Activated CD8-positive, alpha-beta memory T cell treated with anti-CD3 and anti-CD28 coated beads, Interleukin-2, amount 50 U/mL, for 48 hours (primary cell): ENCODE results near the gene ALG13.
A peak's percentile ranks its signal among the peaks of the same experiment; 100 is the strongest.
"Not testable (repeated sequence)": the region's sequence is repeated elsewhere in the genome, so short reads cannot be mapped to it uniquely, and the experiment has no call there.

ENCODE experiments used
- DNase-seq: peaks from one replicate; pipeline ENCODE4 v3.0.0-alpha.2; 2020

Gene ALG13

DNA sequence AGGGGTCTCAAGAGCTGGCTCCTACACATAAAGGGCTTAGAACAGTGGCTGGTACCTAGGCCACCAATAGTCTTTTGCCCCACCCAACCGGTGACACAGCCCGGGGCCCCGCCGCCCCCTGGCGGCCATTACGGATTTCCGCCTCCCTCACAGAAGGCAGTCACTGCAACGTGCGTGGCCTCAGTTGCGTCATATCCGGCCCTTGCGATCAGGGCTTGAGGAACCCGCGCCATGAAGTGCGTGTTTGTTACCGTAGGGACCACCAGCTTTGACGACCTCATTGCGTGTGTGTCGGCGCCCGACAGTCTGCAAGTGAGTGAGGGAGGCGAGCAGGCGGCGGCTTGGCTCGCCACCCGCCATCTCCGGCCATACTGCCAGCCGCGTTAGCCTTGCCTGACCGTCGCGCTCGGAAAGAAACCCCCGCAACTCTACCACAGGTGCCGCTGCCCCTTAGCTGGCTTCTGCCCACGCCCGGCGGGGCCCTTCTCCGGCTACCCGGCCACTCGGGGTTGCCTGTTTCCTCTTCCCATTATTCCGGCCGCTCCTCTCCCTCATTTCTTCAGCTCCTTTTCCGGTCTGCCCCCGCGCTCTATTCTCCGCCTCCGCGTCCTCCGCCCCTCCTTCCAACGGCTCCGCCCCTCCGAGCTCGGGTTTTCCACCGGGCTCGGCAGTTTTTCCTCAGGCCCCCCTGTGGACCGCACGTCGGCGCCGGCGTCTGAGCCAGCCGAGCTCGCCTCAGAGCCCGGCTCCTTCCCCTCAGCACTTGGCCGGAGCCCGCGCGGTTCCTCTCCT lies at the start of gene ALG13:
TSS of gene ALG13 (plus strand) at position 183 of the 792 bp plus-strand sequence. CDS start at position 232, 49 bp downstream.
- peak; percentile 90 for DNase-seq

- no peak for DNase-seq
Observed at GRCh38 chrX:111634823-111635729, 45.9 kb upstream of the ALG13 start.

DNA sequence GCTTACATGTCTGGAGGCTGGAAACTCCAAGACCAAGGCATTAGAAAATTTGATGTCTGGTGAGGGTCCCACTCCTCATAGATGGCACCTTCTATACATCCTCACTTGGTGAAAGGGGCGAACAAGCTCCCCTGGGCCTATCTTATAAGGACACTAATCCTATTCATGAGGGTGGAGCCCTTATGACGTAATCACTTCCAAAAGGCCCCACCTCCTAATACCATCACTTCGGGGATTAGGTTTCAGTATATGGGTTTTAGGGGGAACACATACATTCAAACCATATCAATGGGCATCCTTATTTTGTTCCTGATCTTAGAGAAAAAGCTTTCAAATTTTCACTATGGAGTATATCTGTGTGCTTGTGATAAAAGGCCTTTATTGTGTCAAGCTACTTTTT lies 39.0 kb upstream of the ALG13 start:
- no peak for DNase-seq

DNA sequence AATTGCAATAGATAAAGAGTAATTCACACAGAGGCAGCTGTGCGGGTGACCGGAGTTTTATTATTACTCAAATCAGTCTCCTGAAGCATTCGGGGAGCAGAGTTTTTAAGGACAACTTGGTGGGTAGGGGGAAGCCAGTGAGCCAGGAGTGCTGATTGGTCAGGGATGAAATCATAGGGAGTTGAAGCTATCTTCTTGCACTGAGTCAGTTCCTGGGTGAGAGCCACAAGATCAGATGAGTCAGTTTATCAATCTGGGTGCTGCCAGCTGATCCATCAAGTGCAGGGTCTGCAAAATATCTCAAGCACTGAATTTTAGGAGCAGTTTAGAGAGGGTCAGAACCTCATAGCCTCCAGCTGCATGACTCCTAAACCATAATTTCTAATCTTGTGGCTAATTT lies 35.8 kb upstream of the ALG13 start:
- DNase-seq = not testable (repeated sequence)

- DNase-seq = no peak
Observed at GRCh38 chrX:111645607-111646006, 35.4 kb upstream of the ALG13 start.

DNA sequence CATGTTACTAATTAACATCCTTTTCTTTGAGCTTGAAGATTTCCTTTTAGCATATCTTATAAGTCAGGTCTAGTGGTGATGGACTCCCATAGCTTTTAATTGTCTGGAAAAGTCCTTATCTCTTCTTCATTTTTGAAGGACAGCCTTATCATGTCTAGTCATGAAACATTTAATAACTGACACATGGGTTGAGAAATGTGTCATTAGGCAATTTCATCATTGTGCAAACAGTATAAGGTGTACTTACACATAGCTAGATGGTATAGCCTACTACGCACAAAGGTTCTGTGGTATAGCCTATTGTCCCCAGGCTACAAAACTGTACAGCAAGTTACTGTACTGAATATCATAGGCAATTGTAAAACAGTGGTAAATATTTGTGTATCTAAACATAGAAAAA lies 34.5 kb upstream of the ALG13 start:
- DNase-seq = no peak

GRCh38 chrX:111648802-111649201 lies 32.2 kb upstream of the ALG13 start:
- DNase-seq = no peak

DNA sequence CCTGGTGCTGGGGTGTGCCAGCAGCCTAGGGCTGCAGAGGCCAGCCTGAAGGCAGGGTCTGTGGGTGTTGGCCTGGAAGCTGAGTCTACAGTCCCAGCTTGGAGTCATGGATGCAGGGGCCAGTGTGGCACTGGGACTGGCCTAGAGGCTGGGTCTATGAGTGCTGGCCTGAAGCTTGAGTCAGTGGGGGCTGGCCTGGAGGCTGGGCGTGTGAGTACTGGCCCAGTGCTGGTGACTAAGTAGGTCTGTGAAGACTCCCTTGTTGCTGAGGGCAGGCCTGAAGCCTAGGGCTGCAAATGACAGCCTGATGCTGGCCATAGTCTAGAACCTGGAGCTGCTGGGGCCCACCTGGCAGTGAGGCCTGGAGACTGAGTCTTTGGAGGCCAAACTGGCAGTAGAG lies 31.3 kb upstream of the ALG13 start:
- DNase-seq = no peak

DNA sequence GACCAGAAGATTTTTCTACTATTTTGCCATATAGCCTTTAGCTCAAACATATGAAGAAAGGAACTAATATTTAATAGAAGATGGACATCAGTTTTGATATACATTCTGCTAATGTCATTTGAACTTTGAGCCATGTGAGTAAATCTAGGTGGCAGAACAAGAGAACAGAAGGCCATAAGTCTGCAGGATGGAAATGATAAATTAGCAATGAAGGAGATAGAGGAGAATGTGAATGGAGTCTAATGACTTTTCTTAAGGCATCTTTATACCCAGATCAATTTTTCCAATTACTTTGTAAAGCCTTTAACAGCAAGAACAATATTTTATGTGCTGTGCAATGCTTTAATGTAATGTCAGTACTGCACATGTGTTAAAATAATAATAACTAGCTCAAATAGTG lies 30.1 kb upstream of the ALG13 start:
- no peak for DNase-seq

GRCh38 chrX:111652719-111653118 lies 28.3 kb upstream of the ALG13 start:
- DNase-seq = no peak

- no peak for DNase-seq
Observed at GRCh38 chrX:111661241-111661640, 19.7 kb upstream of the ALG13 start.

- no peak for DNase-seq
Observed at GRCh38 chrX:111662292-111662691, 18.7 kb upstream of the ALG13 start.

GRCh38 chrX:111671668-111672067 lies 9.3 kb upstream of the ALG13 start:
- no peak for DNase-seq

DNA sequence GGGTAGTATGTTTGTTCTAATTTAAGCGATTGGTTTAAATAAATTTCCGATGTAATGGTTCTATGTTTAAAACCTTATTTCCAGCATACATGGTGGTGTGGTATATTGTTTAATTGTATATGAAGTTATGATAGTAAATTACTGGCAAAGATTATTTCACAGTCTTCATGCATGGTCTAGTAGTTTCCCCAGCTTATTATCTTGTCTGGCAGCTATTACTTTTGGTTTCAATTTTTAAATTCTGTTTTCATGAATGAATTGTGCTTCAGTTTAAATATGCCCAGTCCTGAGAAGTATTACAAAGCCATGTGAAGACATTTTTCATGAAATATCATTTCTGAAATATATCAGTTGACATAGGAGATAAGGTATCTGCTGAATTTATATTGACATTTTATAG lies 6.3 kb downstream of the ALG13 start:
- no peak for DNase-seq

- no peak for DNase-seq
Observed at GRCh38 chrX:111695297-111695880, 14.4 kb downstream of the ALG13 start.

GRCh38 chrX:111719426-111720210 lies 38.6 kb downstream of the ALG13 start:
- DNase-seq = no peak

- no peak for DNase-seq
Observed at GRCh38 chrX:111728096-111728495, 47.1 kb downstream of the ALG13 start.

DNA sequence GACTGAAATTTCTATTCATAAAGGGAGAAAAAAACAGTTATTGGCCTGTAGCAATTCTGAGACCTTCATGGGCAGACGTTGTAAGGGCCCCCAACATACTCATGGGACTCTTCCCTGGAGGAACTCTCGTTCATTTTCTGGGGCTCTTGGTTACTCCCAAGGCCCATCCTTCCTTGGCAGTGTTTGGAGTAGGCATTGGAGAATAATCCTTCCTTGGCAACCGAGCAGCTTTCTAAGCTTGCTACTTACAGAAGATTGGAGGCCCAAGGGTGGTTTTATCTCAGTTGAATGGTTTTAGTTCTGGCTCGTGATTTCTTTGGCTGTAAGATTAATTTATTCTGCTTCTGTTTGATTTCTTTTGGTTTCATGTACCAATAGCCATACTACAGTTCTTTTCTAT lies 50.4 kb downstream of the ALG13 start:
- DNase-seq = no peak

- DNase-seq = no peak
Observed at GRCh38 chrX:111736571-111736970, 55.6 kb downstream of the ALG13 start.

DNA sequence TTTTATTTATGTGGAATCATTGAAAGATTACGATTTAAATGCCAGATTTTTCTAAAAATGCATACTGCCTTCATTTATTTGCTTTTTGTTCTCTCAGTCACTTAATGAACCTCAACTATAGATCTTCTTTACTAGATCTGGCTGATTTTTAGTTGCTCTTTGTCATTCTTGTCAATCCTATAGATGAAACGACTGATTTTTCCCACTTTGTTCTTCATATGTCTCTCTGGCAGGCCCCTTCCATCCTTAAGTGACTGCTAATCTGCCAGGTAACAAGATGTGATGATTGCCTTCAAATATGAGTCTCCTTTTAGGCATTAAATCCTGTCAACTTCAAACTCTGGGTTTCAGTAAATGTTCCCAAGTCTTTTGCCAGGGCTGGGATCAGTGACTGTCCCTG lies 61.0 kb downstream of the ALG13 start:
- DNase-seq = no peak

DNA sequence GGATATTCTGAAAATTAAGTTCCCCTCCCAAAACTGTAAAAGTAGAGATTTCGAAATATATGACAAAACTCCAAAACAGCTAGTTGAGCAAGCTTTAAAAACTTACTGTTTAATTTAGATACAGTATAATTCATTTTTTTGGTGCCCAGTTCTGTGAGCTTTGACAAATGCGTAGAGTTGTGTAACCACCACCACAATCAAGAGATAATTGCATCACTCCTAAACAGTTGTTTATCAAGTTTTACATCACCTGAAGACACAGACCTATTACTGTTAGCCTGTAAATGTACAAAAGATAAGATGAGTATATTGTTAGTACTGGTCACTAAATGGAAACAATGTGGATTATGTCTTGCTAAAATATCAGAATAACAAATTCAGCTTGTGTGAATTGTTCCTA lies 62.3 kb downstream of the ALG13 start:
- DNase-seq = no peak

GRCh38 chrX:111756486-111756885 lies 75.5 kb downstream of the ALG13 start:
- DNase-seq = no peak

GRCh38 chrX:111759686-111760085 lies 78.7 kb downstream of the ALG13 start:
- DNase-seq = no peak
